ENCODE measurements around the gene POLR2M.

POLR2M gene

GRCh38 chr15:57738734-57739237 is 32.3 kb downstream of the POLR2M start:
- DNase-seq (ENCODE audit: low read depth in 3 of 3): no peak

GRCh38 chr15:57740048-57740447 is 33.5 kb downstream of the POLR2M start:
- DNase-seq (ENCODE audit: low read depth in 3 of 3): no peak

- DNase-seq (ENCODE audit: low read depth in 3 of 3): no peak
Measured at GRCh38 chr15:57741089-57741488, 34.6 kb downstream of the POLR2M start.

- DNase-seq (ENCODE audit: low read depth in 3 of 3): no peak
Measured at GRCh38 chr15:57743424-57743823, 36.9 kb downstream of the POLR2M start.

- no peak for DNase-seq (ENCODE audit: low read depth in 3 of 3)
Measured at GRCh38 chr15:57746786-57747185, 40.3 kb downstream of the POLR2M start.

- no peak for DNase-seq (ENCODE audit: low read depth in 3 of 3)
Measured at GRCh38 chr15:57747206-57747896, 40.8 kb downstream of the POLR2M start.

- no peak for DNase-seq (ENCODE audit: low read depth in 3 of 3)
Measured at GRCh38 chr15:57751177-57751800, 44.8 kb downstream of the POLR2M start.

- DNase-seq (ENCODE audit: low read depth in 3 of 3): no peak
Measured at GRCh38 chr15:57752436-57752835, 45.9 kb downstream of the POLR2M start.

- no peak for DNase-seq (ENCODE audit: low read depth in 3 of 3)
Measured at GRCh38 chr15:57752840-57753239, 46.3 kb downstream of the POLR2M start.

GRCh38 chr15:57756466-57756865 is 50.0 kb downstream of the POLR2M start:
- DNase-seq (ENCODE audit: low read depth in 3 of 3): no peak

- DNase-seq (ENCODE audit: low read depth in 3 of 3): no peak
Measured at GRCh38 chr15:57758560-57758959, 52.0 kb downstream of the POLR2M start.

- no peak for DNase-seq (ENCODE audit: low read depth in 3 of 3)
Measured at GRCh38 chr15:57761562-57761961, 55.0 kb downstream of the POLR2M start.

- no peak for DNase-seq (ENCODE audit: low read depth in 3 of 3)
Measured at GRCh38 chr15:57762302-57762701, 55.8 kb downstream of the POLR2M start.

- no peak for DNase-seq (ENCODE audit: low read depth in 3 of 3)
Measured at GRCh38 chr15:57763176-57763964, 56.9 kb downstream of the POLR2M start.
